H1 (cell line): ENCODE results near the gene NCL. TPM values are rescaled to one million over a fixed set of nuclear protein-coding genes. Genes with fewer than 3 reads are reported as not detected.
"Not testable (repeated sequence)": the region's sequence is repeated elsewhere in the genome, so short reads cannot be mapped to it uniquely, and the experiment has no call there.

Experiments
- CTCF ChIA-PET: fragments of 300-600 bp; sonication (Branson Sonifier 250); formaldehyde crosslinking; loops from one replicate; lab custom pipeline; 2021; ENCODE audit not compliant: partially characterized antibody; lab: Charles Lee
- POLR2A ChIA-PET: fragments of 300-600 bp; sonication (Branson Sonifier 250); formaldehyde crosslinking; loops from one replicate; lab custom pipeline; 2021; ENCODE audit warnings: inconsistent platforms; ENCODE audit not compliant: partially characterized antibody; lab: Charles Lee
- DNase-seq, 2 experiments: peaks; one replicate each; pipeline versions ENCODE4 v3.0.0 to v3.0.0-alpha.2; 2010 to 2022; ENCODE audit warnings: low spot score in 2 of 2, low read depth in 1 of 2, mixed read lengths in 1 of 2
- FAIRE-seq: peaks from 2 replicates; lab custom pipeline; 2011; peaks lifted over from hg19 to GRCh38; lab: Jason Lieb, UNC
- H2AFZ ChIP-seq: 2 replicates; pipeline ENCODE4 v1.8.1; 2012; ENCODE audit warnings: low read length, inconsistent platforms
- H2AK5ac ChIP-seq: 2 replicates; pipeline ENCODE4 v1.6.1; 2013; ENCODE audit warnings: low read depth, low read length
- H2BK120ac ChIP-seq: replicated peaks from 2 replicates; pipeline ENCODE3; 2013; ENCODE audit warnings: low read depth, low read length, inconsistent platforms
- H2BK12ac ChIP-seq: 2 replicates; pipeline ENCODE4 v1.6.1; 2013; ENCODE audit warnings: low read depth, low read length
- H2BK15ac ChIP-seq: 2 replicates; pipeline ENCODE4 v1.6.1; 2013; ENCODE audit warnings: low read length
- H2BK20ac ChIP-seq: 2 replicates; pipeline ENCODE4 v1.6.1; 2013; ENCODE audit warnings: low read length
- H2BK5ac ChIP-seq: 2 replicates; pipeline ENCODE4 v1.6.1; 2013; ENCODE audit warnings: low read depth, low read length
- H3K14ac ChIP-seq: 2 replicates; pipeline ENCODE4 v1.6.1; 2013; ENCODE audit warnings: inconsistent platforms; ENCODE audit not compliant: insufficient read length
- H3K18ac ChIP-seq: 2 replicates; pipeline ENCODE4 v1.6.1; 2013; ENCODE audit warnings: low read length; ENCODE audit errors: extremely low read depth
- H3K23ac ChIP-seq: 2 replicates; pipeline ENCODE4 v1.6.1; 2013; ENCODE audit warnings: inconsistent platforms; ENCODE audit not compliant: insufficient read length
- H3K23me2 ChIP-seq: 2 replicates; pipeline ENCODE4 v1.6.1; 2013; ENCODE audit warnings: low read depth, low read length
- H3K27ac ChIP-seq: 2 replicates; pipeline ENCODE4 v1.6.1; 2011; ENCODE audit warnings: low read depth, low read length, inconsistent platforms
- H3K27me3 ChIP-seq, 4 experiments: replicated peaks in 1 of 4; 1 replicate in 1 of 4; 2 replicates in 3 of 4; pipeline versions ENCODE4 v1.6.1 to v1.8.1; 2011 to 2013; ENCODE audit warnings: low read length in 3 of 4, mild to moderate bottlenecking in 3 of 4, inconsistent platforms in 2 of 4, mixed read lengths in 2 of 4, moderate library complexity in 1 of 4; ENCODE audit not compliant: control insufficient read depth in 3 of 4, insufficient read depth in 3 of 4; ENCODE audit errors: extremely low read depth in 1 of 4
- H3K36me3 ChIP-seq, 4 experiments: 2 replicates each; pipeline versions ENCODE4 v1.6.1 to v1.8.1; 2011 to 2013; ENCODE audit warnings: mild to moderate bottlenecking in 4 of 4, low read length in 3 of 4, moderate library complexity in 2 of 4, control low read depth in 1 of 4, inconsistent platforms in 1 of 4; ENCODE audit not compliant: insufficient read depth in 4 of 4, control insufficient read depth in 2 of 4
- H3K4ac ChIP-seq: replicated peaks from 2 replicates; pipeline ENCODE3; 2013; ENCODE audit warnings: low read length, low read depth, mixed read lengths, inconsistent platforms; ENCODE audit not compliant: insufficient read length
- H3K4me1 ChIP-seq, 4 experiments: replicated peaks in 1 of 4; 1 replicate in 1 of 4; 2 replicates in 3 of 4; pipeline versions ENCODE4 v1.6.1 to v1.8.1; 2011 to 2013; ENCODE audit warnings: low read length in 3 of 4, inconsistent platforms in 2 of 4, mixed read lengths in 1 of 4; ENCODE audit not compliant: insufficient read depth in 4 of 4, control insufficient read depth in 3 of 4
- H3K4me2 ChIP-seq, 2 experiments: 2 replicates each; pipeline versions ENCODE4 v1.6.1 to v1.8.1; 2011 to 2013; ENCODE audit warnings: low read depth in 2 of 2, low read length in 2 of 2, control low read depth in 1 of 2, inconsistent platforms in 1 of 2, mild to moderate bottlenecking in 1 of 2; ENCODE audit not compliant: insufficient read depth in 1 of 2
- H3K4me3 ChIP-seq, 4 experiments: fragments of 200-600, 300-600 bp in 1 of 4; sonication (generic), shearing (Covaris generic), sonication (Bioruptor Twin) in 1 of 4; 2 replicates each; pipeline versions ENCODE4 v1.5.1 to v1.8.1; 2011 to 2016; ENCODE audit warnings: low read length in 4 of 4, low read depth in 3 of 4, control low read depth in 2 of 4, inconsistent platforms in 2 of 4, mild to moderate bottlenecking in 2 of 4, mixed read lengths in 1 of 4, moderate library complexity in 1 of 4; ENCODE audit not compliant: insufficient read depth in 2 of 4; ENCODE audit errors: extremely low read depth in 1 of 4
- H3K56ac ChIP-seq: replicated peaks from 2 replicates; pipeline ENCODE3; 2013; ENCODE audit warnings: low read depth, mild to moderate bottlenecking, mixed read lengths, low read length, inconsistent platforms; ENCODE audit not compliant: insufficient read length
- H3K79me1 ChIP-seq: 2 replicates; pipeline ENCODE4 v1.6.1; 2013; ENCODE audit warnings: low read depth, low read length, control low read depth
- H3K79me2 ChIP-seq, 2 experiments: 2 replicates each; pipeline versions ENCODE4 v1.6.1 to v1.8.1; 2012 to 2013; ENCODE audit warnings: low read length in 2 of 2, mild to moderate bottlenecking in 2 of 2, inconsistent platforms in 1 of 2; ENCODE audit not compliant: insufficient read depth in 2 of 2, control insufficient read depth in 1 of 2
- H3K9ac ChIP-seq, 4 experiments: replicated peaks in 1 of 4; 1 replicate in 1 of 4; 2 replicates in 3 of 4; pipeline versions ENCODE4 v1.6.1 to v1.8.1; 2011 to 2013; ENCODE audit warnings: low read depth in 3 of 4, low read length in 3 of 4, control low read depth in 2 of 4, mild to moderate bottlenecking in 2 of 4, moderate library complexity in 2 of 4, inconsistent platforms in 1 of 4; ENCODE audit errors: extremely low read depth in 1 of 4
- H3K9me3 ChIP-seq, 2 experiments: 2 replicates each; pipeline versions ENCODE4 v1.6.1 to v1.8.1; 2012 to 2013; ENCODE audit warnings: mild to moderate bottlenecking in 2 of 2, moderate library complexity in 2 of 2, control low read depth in 1 of 2, inconsistent platforms in 1 of 2, low read depth in 1 of 2, low read length in 1 of 2, mixed read lengths in 1 of 2; ENCODE audit not compliant: insufficient read depth in 2 of 2
- H4K20me1 ChIP-seq, 2 experiments: replicated peaks in 1 of 2; 2 replicates each; pipeline versions ENCODE3 to v1.8.1; 2011 to 2013; ENCODE audit warnings: inconsistent platforms in 2 of 2, low read length in 2 of 2, mild to moderate bottlenecking in 1 of 2; ENCODE audit not compliant: insufficient read depth in 2 of 2, control insufficient read depth in 1 of 2
- H4K5ac ChIP-seq: 2 replicates; pipeline ENCODE4 v1.6.1; 2013; ENCODE audit warnings: low read length, low read depth, mixed read lengths, inconsistent platforms; ENCODE audit not compliant: insufficient read length
- H4K8ac ChIP-seq: 2 replicates; pipeline ENCODE4 v1.8.0; 2013; ENCODE audit warnings: mild to moderate bottlenecking, moderate library complexity, low read length, inconsistent platforms; ENCODE audit not compliant: insufficient read depth; ENCODE audit errors: extremely low read depth
- H4K91ac ChIP-seq: replicated peaks from 2 replicates; pipeline ENCODE3; 2013; ENCODE audit warnings: low read length, mixed read lengths, inconsistent platforms; ENCODE audit not compliant: insufficient read length
- WGBS, 2 experiments: shearing (Covaris generic) in 1 of 2; methylation state at CpG; one replicate each; pipeline versions ENCODE4 v1.1.6 to v1.1.7; 2013 to 2015; ENCODE audit warnings: low lambda C conversion rate in 2 of 2, mixed read lengths in 2 of 2, inconsistent platforms in 1 of 2, low coverage in 1 of 2, missing lambda C conversion rate in 1 of 2; ENCODE audit not compliant: insufficient replicate concordance in 2 of 2, insufficient coverage in 1 of 2, insufficient read length in 1 of 2; ENCODE audit errors: extremely low coverage in 1 of 2, missing lambda C conversion rate in 1 of 2; 5-methylcytosine and 5-hydroxymethylcytosine counted together
- polyA plus RNA-seq, 7 experiments: library from polyadenylated mRNA; depleted of rRNA in 3 of 7; stranded (reverse) in 5 of 7; unstranded in 2 of 7; fragments of >200 nt in 5 of 7; fragments of 200-250 nt in 2 of 7; gene quantifications; 1 replicate in 5 of 7; 2 replicates in 1 of 7; 4 replicates in 1 of 7; pipeline versions ENCODE4 v1.2.1 to v1.2.3, GENCODE V29; 2011 to 2013; ENCODE audit warnings: missing spikeins in 2 of 7, mixed read lengths in 2 of 7
- total RNA-seq: library from RNA; stranded (reverse); fragmentation: NEBNext Ultra II Directional; extraction: Animal tissue kit (Norgen Biotek cat#: 25700); gene quantifications from 2 replicates; pipeline ENCODE4 v1.2.1, GENCODE V29; 2021

Gene NCL
- total and polyA plus RNA-seq, 2 of the 8 experiments (the other 6 are each of a cell fraction or from before 2014, with no cell fraction given): 61.2 to 1,478 TPM

- not testable (repeated sequence) for H3K18ac ChIP-seq, H3K56ac ChIP-seq, H2AK5ac ChIP-seq, H3K27me3 ChIP-seq, H2BK12ac ChIP-seq, H3K9me3 ChIP-seq, H3K14ac ChIP-seq, H3K36me3 ChIP-seq, H3K79me1 ChIP-seq, H3K27ac ChIP-seq, H4K8ac ChIP-seq, H3K79me2 ChIP-seq, DNase-seq, H2BK120ac ChIP-seq, H4K20me1 ChIP-seq, FAIRE-seq, H2BK5ac ChIP-seq, H3K4me3 ChIP-seq, H3K23me2 ChIP-seq, H4K5ac ChIP-seq, H4K91ac ChIP-seq, H3K23ac ChIP-seq, H3K4ac ChIP-seq, H2BK15ac ChIP-seq, H2AFZ ChIP-seq, H3K9ac ChIP-seq, H3K4me2 ChIP-seq, H2BK20ac ChIP-seq
- POLR2A ChIA-PET: interaction anchor here (1.3 to 1.9 kb wide), 3 partner anchors 20 to 32 kb away, joined by 6 to 8 read pairs (median 7); no protein-coding TSS in a partner anchor
- WGBS, 2 experiments: 96% methylated on average over 4 of the region's 4 CpGs; no CpG with 5 or more reads in 1 of the 2 experiments
- CTCF ChIA-PET: interaction anchor here (0.9 to 32.5 kb wide), 3 partner anchors 9 to 26 kb away, joined by 3 to 537 read pairs (median 4); partner anchors contain the start of gene B3GNT7
- H3K4me1 ChIP-seq: peaks cover 0 to 10% (median 0%) of the 10 kb centered on the region in 4 experiments; a peak in 2 of 7 replicates
These were observed 33.8 kb downstream of the NCL start for GRCh38 chr2:231430437-231430836.
